Stimulated activated CD4-positive, alpha-beta T cell treated with anti-CD3 and anti-CD28 coated beads, TNF-alpha, amount 100 ng/mL, for 48 hours (primary cell): ENCODE data around the gene VARS2.
"Not testable (repeated sequence)": the region's sequence is repeated elsewhere in the genome, so short reads cannot be mapped to it uniquely, and the experiment has no call there.

Experiments
- DNase-seq, 3 donors: peaks; one replicate each; pipeline ENCODE4 v3.0.0-alpha.2; 2020; ENCODE audit warnings: low read depth in 3 of 3

VARS2 gene

DNA sequence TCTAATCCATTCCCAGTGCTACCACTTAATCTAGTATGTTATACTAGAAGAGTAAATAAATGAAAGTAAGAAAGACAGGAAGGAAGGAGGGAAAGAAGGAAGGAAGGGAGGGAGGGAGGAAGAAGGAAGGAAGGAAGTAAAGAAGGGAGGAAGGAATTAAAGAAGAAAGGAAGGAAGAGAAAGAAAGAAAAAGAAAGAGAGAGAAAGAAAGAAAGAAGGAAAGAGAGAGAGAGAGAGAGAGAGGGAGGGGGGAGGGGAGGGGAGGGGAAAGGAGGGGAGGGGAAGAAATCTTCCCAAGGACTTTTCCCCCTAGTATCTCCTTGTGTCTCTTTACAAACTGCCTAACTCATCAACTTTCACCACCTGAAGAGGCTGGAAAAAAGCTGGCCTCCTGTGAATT is 48.7 kb downstream of the VARS2 start:
- DNase-seq = no peak

DNA sequence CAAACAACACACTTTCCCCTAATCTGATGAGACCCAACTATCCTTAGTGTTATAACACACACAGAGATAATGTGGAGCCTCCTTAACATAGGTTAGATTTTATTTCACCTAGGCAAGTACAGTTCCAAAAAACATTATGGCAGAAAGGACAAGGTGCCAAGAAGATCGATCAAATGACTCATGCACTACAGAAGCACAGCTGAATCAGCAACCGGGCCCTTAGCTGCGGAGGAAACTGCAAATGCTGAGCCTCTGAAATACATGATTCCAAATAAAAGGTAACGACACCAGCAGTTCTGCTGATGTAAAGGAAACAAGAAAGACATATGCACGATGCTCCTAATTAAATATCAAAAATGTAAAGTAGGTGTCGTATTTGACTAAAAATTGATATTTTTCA is 49.6 kb downstream of the VARS2 start:
- no peak for DNase-seq

DNA sequence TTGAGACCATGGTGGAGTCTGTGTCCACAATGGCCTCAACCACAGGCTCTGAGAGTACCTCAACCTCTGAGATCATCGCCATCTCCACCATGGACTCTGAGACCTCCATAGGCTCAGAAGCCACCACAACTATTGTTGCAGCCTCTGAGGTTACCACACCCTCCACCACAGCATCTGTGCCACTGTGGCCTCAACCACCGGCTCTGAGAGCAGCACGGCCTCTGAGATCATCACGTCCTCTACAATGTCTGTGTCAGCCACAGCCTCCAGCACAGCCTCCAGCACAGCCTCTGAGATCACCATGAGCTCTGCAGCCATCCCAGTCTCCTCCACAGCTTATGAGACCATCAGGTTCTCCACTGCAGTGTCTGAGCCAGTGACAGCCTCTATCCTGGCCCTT is 50.0 kb downstream of the VARS2 start:
- DNase-seq = no peak

DNA sequence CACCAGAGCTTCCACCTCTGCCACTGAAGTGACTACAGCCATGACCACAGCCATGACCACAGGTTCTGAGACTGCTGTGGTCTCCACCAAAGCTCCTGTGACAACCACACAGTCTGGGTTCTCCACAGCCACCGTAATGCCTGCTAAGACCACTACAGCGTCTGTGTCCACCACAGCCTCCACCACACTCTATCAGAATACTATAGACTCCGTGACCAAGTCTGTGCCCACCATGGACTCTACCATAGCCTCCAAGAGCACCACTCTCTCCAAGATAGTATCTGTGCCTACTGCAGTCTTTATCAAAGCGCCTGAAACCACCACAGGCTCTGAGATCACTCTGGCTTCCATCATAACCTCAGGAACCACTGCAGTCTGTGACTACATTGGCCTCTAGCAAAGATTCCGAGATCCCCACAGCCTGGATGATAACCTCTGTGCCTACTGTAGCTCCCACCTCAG is 51.1 kb downstream of the VARS2 start:
- no peak for DNase-seq

DNA sequence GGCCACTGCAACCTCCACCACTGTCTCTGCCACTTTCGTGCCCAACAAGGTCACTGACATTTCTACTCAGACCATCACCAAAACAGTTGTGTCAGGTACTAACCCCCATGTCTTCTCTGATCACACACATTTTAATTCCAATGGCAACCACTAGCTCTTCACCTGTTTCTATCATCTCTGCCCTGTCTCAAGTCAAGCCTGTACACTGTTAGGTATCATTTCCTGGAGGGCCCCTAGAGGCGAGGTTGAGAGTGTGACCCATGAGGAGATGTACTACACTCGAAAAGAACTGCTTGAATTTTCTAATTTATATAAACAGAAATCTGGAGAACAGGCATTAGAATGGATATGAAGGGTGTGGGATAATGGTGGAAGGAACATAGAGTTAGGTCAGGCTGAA is 52.1 kb downstream of the VARS2 start:
- no peak for DNase-seq

DNA sequence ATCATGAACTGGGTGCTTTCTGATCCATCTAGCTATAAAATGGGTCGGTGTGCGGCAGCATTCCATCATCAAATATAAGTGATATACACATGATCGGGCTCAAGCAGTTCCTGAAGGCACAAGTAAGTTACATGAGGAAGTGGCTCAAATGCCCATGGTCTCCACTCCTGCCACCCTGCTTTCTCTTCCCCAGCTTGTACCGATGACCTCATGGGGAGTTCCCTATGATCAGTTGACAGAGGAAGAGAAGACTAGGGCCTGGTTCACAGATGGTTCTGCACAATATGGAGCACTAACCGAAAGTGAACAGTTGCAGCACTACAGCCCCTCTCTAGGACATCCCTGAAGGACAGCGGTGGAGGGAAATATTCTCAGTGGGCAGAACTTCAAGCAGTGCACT is 55.1 kb downstream of the VARS2 start:
- DNase-seq = not testable (repeated sequence)

DNA sequence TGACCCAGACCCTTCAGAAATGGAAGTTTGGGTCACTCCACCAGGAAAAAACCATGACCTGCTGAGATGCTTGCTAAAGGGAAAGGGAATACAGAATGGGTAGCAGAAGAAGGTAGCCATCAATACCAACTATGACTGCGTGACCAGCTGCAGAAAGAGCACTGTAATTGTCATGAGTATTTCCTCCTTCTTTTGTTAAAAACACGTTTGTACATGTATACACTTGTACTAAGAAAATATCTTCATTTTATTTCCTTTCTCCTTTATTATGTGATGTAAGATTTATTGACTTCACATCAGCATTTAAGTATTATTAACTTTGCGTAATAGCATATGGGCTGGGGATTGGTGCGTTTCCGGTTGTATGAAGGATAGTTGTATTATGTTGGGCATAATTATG is 56.9 kb downstream of the VARS2 start:
- no peak for DNase-seq

DNA sequence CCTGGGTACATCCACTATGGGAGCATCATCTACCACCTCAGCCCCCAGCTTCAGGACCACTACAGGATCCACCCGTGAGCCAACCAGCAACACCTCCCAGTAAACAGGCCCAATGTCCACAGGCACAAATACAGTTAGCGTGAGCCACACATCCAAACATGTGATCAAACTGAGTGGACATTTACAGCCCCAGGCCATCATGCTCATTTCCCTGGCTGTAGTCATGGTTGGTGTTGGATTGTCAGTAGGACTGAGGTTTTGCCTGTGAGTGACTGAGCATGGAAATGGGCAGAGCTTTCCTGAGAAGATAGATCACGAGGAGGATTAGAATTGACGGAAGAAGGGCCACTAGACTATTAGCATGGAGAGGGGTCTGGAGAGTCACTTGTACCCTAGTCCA is 58.8 kb downstream of the VARS2 start:
- DNase-seq = no peak

DNA sequence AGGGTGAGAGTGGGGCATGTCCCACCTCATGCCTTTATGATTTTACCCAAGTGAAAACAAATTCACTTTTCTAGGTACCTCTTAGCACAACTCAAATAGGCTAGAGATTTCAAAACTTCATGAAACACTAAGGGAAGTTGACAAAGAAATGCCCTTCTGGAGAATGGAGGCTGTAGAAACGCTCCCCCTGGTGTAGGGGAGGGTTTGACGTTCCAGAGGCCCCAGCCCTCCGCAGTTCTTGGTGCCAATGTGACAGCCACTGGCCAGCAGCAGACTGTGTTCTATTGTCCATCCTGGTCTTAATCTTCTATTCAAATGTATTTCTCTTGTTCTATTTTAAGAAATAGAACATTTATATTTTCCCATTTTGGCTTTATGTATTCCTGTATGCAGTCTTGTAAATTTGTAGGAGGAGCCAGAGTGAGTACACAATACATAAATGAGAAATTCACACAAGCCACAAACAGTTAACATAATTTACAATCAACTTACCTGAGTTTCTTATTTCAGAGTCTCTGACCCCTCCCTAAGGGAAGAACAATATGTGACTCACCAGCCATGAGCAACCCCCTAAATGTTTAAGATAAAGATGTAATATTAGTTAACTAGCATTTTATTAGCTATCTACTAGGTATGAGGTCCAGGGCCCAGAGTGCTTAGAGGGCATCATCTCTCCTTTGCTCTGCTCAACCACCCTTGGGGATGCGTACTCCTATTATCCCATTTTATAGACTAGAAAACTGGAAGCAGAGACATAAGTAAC is 60.6 kb downstream of the VARS2 start:
- no peak for DNase-seq
